Right lobe of liver (tissue), 6 donors: ENCODE data around the gene FCHSD1. TPM values are rescaled to one million over a fixed set of nuclear protein-coding genes. Genes with fewer than 3 reads are reported as not detected.

Experiments
- ATAC-seq, 4 donors: fragments of 200-7000 bp; cut with Tn5 transposase; one replicate each; pipeline ENCODE4 v1.9.1; 2020; ENCODE audit warnings: mild to moderate bottlenecking in 4 of 4, moderate library complexity in 4 of 4
- DNase-seq, 3 donors: peaks; one replicate each; pipeline ENCODE4 v3.0.0-alpha.2; 2020
- H3K27ac ChIP-seq, 3 donors: fragments of 200-600 bp; one replicate each; pipeline ENCODE4 v1.8.0; 2022
- H3K27me3 ChIP-seq, 2 donors: fragments of 200-600 bp; one replicate each; pipeline ENCODE4 v1.8.0; 2022
- H3K36me3 ChIP-seq, 4 donors: fragments of 200-600 bp; sonication (generic) in 1 of 4; one replicate each; pipeline versions ENCODE4 v1.5.1 to v1.8.0; 2017 to 2022; ENCODE audit warnings: control low read depth in 1 of 4
- H3K4me1 ChIP-seq, 4 donors: fragments of 200-600 bp; sonication (generic) in 1 of 4; one replicate each; pipeline versions ENCODE4 v1.5.1 to v1.8.0; 2017 to 2022; ENCODE audit warnings: control low read depth in 1 of 4
- H3K4me3 ChIP-seq, 3 donors: fragments of 200-600 bp; one replicate each; pipeline ENCODE4 v1.8.0; 2022
- H3K9me3 ChIP-seq, 4 donors: fragments of 200-600 bp; sonication (generic) in 1 of 4; one replicate each; pipeline versions ENCODE4 v1.5.1 to v1.8.0; 2017 to 2022; ENCODE audit warnings: control low read depth in 1 of 4
- CTCF ChIP-seq, 4 donors: fragments of 200-600 bp in 3 of 4; fragments of 450-650 bp in 1 of 4; IDR thresholded peaks; one replicate each; pipeline versions ENCODE4 v1.5.1 to v1.8.0; 2016 to 2022; ENCODE audit warnings: antibody characterized with exemption in 4 of 4, mild to moderate bottlenecking in 2 of 4
- POLR2A ChIP-seq: fragments of 450-650 bp; IDR thresholded peaks from one replicate; pipeline ENCODE4 v1.6.1; 2017; ENCODE audit warnings: antibody characterized with exemption, mild to moderate bottlenecking
- WGBS: methylation state at CpG from one replicate; pipeline ENCODE4 v1.1.6; 2018; ENCODE audit warnings: low coverage, low lambda C conversion rate; ENCODE audit not compliant: insufficient coverage; ENCODE audit errors: missing lambda C conversion rate; 5-methylcytosine and 5-hydroxymethylcytosine counted together
- intact Hi-C, 2 donors: fragments of 100-400 bp; cut with DNase I; formaldehyde crosslinking; loops; one replicate each; pipeline versions ENCODE4 v1.11.2 to v1.14.1; 2022
- total RNA-seq, 6 experiments: library from RNA; depleted of rRNA in 2 of 6; stranded (reverse); fragments of >200 nt in 2 of 6; fragmentation: NEBNext Ultra II Directional in 3 of 6; extraction: Animal tissue kit (Norgen Biotek cat#: 25700) in 3 of 6; gene quantifications; one replicate each; pipeline versions ENCODE4 v1.1.0 to v1.2.4, GENCODE V29; 2016 to 2023
- donor health status: DM: no; HTN: yes; CAD: no.
- donor health status: DM: no; HTN: no; CAD: no.
- donor health status: DM: no; HTN: no; CAD: no.
- donor health status: DM: no; HTN: yes; CAD: no.
- donor health status: DM: no; HTN: yes; CAD: no.

FCHSD1 gene
- total RNA-seq, 6 experiments from 2014 or later = 0.77 to 6.4 (median 3.3) TPM

GRCh38 chr5:141649972-141650371 lies 1.2 kb downstream of the FCHSD1 start:
- H3K4me1 ChIP-seq = no peaks in the 10 kb centered on the region
- H3K4me3 ChIP-seq = no peak overlapping the region
- intact Hi-C loops = no loop called here
- ATAC-seq (no peak), DNase-seq (no peak)
- no peak overlapping the region for H3K27ac ChIP-seq
- H3K27me3 ChIP-seq = no peaks in the 10 kb centered on the region
- no peaks in the 10 kb centered on the region for H3K9me3 ChIP-seq
- no peaks in the 10 kb centered on the region for H3K36me3 ChIP-seq
- no peak for TF ChIP-seq POLR2A
- no peak for TF ChIP-seq CTCF (IDR thresholded peaks at IDR 0.05)

GRCh38 chr5:141649056-141649688 lies 2.0 kb downstream of the FCHSD1 start:
- 100% methylated on average over 6 of the region's 17 CpGs for WGBS
- no peak overlapping the region for H3K4me3 ChIP-seq
- no peaks in the 10 kb centered on the region for H3K9me3 ChIP-seq
- DNase-seq (peak in 1 of 3 donors; percentile 56), ATAC-seq (no peak)
- H3K27ac ChIP-seq = no peak overlapping the region
- TF ChIP-seq POLR2A (no peak), CTCF (IDR thresholded peaks at IDR 0.05) (no peak)
- intact Hi-C loops = no loop called here
- no peaks in the 10 kb centered on the region for H3K4me1 ChIP-seq
- H3K36me3 ChIP-seq = no peaks in the 10 kb centered on the region
- H3K27me3 ChIP-seq = no peaks in the 10 kb centered on the region

GRCh38 chr5:141647851-141648250 lies 3.4 kb downstream of the FCHSD1 start:
- H3K9me3 ChIP-seq = no peaks in the 10 kb centered on the region
- H3K4me1 ChIP-seq = no peaks in the 10 kb centered on the region
- no peaks in the 10 kb centered on the region for H3K27me3 ChIP-seq
- DNase-seq (no peak), ATAC-seq (no peak)
- H3K4me3 ChIP-seq = no peak overlapping the region
- H3K36me3 ChIP-seq = no peaks in the 10 kb centered on the region
- H3K27ac ChIP-seq = no peak overlapping the region
- no CpG with 5 or more reads among the region's 3 CpGs for WGBS
- intact Hi-C loops = no loop called here
- no peak for TF ChIP-seq POLR2A

- intact Hi-C loops = no loop called here
- ATAC-seq (no peak), DNase-seq (no peak)
- H3K9me3 ChIP-seq = no peaks in the 10 kb centered on the region
- WGBS = 75% methylated on average over 1 of the region's 5 CpGs
- no peaks in the 10 kb centered on the region for H3K36me3 ChIP-seq
- TF ChIP-seq POLR2A (no peak), CTCF (IDR thresholded peaks at IDR 0.05) (no peak)
- H3K4me3 ChIP-seq = no peak overlapping the region
- no peaks in the 10 kb centered on the region for H3K27me3 ChIP-seq
- H3K27ac ChIP-seq = no peak overlapping the region
- no peaks in the 10 kb centered on the region for H3K4me1 ChIP-seq
Observed at GRCh38 chr5:141647242-141647641, 4.0 kb downstream of the FCHSD1 start.

GRCh38 chr5:141646026-141646425 lies 5.2 kb downstream of the FCHSD1 start:
- H3K4me1 ChIP-seq = no peaks in the 10 kb centered on the region
- no peaks in the 10 kb centered on the region for H3K27me3 ChIP-seq
- WGBS = 95% methylated on average over 6 of the region's 6 CpGs
- TF ChIP-seq POLR2A = no peak
- TF ChIP-seq CTCF (IDR thresholded peaks at IDR 0.05) = no peak
- no peak overlapping the region for H3K4me3 ChIP-seq
- no peak overlapping the region for H3K27ac ChIP-seq
- H3K9me3 ChIP-seq = no peaks in the 10 kb centered on the region
- no peak for ATAC-seq
- intact Hi-C loops = no loop called here
- no peaks in the 10 kb centered on the region for H3K36me3 ChIP-seq
- DNase-seq = no peak
